Measurements from ENCODE around the gene ATP6V0C.
A peak's percentile ranks its signal among the peaks of the same experiment; 100 is the strongest.
"Not testable (repeated sequence)": the region's sequence is repeated elsewhere in the genome, so short reads cannot be mapped to it uniquely, and the experiment has no call there.

Gene ATP6V0C

DNA sequence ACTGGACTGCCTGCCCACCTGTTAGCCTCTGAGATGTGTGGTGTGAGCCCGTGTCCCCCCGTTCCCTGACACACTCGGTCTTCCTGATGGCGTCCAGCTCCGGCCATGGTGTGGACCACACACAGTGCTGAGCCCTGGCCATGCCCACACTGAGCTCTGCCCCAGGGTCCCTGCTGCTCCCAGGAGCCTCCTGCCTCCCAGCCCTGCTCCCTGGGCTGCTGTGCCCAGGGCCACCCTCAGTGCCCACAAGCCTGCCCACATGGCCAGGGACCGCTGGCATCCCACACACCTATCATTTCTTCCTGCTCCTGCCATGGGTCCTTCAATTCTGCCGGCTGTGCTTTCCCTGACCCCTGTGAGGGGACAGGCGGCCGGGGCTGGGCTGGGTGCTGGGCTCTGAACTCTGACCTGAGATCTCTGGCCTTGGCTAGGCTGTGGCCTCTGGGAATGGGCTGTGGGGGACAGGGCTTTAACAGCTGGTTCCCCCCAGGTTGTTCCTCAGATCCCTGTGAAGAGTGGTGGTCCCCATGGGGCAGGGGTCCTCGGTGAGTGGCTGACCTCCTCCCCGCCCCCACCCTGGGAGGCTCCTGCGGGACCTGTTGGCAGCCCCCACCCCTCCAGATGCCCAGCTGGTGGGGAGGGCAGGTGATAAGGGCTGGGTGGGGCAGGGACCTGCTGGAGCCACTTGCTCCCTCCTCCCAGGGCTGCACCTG, 13.5 kb downstream of the ATP6V0C start:
- no peak for DNase-seq (ENCODE audit: low read depth in 3 of 3, low spot score in 1 of 3)

DNA sequence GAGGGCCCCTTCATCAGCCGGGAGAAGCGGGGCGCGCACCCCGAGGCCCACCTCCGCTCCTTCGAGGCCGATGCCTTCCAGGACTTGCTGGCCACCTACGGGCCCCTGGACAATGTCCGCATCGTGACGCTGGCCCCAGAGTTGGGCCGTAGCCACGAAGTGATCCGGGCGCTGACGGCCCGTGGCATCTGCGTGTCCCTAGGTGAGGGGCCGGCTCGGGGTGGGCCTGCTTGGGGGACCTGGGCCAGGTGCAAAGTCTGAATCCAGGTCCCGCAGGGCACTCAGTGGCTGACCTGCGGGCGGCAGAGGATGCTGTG, 14.0 kb downstream of the ATP6V0C start:
- DNase-seq (ENCODE audit: low read depth in 3 of 3, low spot score in 1 of 3) = no peak

DNA sequence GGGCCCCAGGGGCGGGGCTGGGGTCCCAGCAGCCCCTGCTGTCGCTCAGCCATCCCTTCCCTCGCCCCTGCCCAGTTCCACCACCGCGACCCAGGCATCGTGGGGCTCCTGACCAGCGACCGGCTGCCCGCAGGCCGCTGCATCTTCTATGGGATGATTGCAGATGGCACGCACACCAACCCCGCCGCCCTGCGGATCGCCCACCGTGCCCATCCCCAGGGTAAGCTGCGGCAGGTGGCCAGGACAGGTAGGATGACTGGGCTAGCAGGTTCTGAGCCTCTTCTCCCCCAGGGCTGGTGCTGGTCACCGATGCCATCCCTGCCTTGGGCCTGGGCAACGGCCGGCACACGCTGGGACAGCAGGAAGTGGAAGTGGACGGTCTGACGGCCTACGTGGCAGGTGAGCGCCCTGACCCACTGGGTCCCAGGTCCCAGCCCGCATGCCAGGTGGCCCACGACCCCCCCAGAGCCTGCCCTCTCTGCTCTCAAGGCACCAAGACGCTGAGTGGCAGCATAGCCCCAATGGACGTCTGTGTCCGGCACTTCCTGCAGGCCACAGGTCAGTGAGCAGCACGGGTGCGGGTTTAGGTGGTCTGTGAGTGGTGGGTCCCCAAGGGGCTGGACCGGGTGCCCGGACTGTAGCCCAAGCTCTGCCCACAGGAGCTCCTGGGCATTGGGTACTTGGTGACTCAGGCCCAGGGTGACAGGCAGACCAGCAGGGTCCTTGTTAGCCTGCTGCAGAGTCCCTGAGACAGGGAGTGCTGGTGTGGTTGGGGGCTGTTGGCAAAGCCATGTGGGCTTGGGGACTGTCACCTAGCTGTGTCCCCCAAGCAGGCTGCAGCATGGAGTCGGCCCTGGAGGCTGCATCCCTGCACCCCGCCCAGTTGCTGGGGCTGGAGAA, 14.7 kb downstream of the ATP6V0C start:
- DNase-seq (ENCODE audit: low read depth in 3 of 3, low spot score in 1 of 3) = no peak

DNA sequence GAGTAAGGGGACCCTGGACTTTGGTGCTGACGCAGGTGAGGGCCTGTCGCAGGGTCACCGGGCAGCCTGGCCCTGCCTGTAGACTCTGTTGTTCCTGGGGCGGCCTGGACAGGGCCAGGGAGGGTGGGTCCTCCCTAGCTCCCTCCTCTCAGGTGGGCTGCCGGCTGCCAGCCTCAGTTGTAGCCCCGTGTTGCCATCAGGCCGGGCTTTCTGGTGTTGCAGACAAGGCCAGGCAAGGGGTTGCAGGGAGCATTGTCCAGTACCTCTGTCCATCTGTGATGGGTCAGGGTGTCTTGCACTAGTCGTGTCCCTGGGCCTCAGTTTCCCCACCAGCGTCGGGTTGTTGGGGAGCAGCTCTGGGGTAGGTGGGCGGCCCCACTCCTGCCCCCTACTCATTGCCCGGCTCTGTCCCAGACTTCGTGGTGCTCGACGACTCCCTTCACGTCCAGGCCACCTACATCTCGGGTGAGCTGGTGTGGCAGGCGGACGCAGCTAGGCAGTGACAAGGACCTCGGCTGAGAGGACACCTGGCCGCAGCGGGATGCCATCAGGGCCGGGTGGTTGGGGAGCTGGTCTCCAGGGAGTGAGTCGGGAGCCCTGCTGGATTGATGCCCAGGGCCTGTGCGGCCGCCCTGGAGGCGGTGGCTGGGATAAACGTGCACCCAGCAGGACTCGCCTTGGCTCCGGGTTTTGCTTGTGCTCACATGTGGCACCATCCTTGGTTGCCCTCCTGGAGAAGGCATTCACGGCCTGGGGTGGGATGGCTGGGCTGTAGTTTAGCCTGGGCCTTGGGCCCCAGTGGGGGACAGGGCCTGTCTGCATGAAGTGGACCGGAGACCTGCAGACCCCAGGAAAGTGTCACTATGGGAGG, 15.5 kb downstream of the ATP6V0C start:
- no peak for DNase-seq (ENCODE audit: low read depth in 3 of 3, low spot score in 1 of 3)

DNA sequence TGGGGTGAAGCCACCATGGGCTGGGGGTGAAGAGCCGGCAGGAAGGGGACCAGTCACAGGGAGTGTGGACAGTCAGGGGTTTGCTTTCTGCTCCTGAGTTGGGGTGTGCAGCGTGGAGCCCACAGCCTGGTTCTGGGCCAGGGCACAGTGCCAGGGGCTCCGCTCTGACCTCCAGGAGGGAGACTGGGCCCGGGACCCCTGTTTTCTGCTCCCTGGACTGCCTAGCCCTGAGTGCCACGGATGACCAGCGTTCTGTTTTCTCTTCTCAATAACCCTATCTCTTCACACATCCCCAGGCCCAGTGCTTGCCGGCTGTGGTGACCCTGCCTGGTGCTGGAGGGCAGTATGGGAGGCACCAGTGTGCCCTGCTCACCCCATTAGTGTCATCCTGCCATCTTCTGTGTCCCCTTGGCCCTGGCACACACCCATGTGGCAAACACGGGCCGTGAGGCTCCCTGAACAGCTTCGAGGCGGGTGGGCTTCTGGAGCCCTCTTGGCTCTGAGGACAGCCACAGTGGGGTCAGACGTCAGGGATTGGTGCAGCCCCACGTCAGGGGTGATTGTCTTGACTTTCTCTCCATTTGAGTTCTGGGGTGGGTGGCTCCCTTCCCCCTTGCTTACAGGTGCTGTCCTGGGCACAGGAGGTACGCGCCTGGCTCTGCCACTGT, 16.3 kb downstream of the ATP6V0C start:
- no peak for DNase-seq (ENCODE audit: low read depth in 3 of 3, low spot score in 1 of 3)

DNA sequence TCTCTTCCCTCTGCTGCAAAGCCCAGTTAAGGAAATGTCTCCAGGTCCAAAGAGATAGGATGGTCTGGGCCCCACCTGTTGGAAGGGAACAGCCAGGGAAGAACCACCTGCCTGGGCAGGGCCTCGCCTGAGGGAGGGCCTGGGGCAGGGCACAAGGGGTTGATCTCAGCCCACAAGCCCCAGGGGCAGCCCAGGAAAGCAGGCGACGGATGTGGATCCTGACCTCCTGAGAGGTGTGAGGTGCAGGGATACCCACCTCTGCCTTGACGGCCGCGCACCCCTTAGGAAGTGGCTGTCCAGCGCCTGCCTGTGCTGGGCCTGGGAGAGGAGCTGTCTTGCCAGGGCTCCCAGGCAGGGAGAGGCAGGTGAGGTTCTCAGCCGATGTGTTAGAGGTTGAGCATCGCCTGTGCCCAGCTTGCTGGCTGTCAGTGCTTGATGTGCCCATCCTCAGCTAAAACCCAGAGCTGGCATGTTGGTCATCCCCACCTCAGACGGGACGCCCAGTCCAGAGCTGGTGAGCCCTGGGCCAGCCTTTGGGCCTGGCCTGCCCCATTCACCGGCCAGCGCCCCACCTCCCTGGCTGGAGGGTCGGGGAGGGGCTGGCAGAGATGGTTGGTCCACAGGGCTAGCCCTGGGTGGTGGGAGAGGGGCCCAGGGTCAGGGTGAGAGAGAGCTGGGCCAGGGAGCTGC, 17.0 kb downstream of the ATP6V0C start:
- no peak for DNase-seq (ENCODE audit: low read depth in 3 of 3, low spot score in 1 of 3)

DNA sequence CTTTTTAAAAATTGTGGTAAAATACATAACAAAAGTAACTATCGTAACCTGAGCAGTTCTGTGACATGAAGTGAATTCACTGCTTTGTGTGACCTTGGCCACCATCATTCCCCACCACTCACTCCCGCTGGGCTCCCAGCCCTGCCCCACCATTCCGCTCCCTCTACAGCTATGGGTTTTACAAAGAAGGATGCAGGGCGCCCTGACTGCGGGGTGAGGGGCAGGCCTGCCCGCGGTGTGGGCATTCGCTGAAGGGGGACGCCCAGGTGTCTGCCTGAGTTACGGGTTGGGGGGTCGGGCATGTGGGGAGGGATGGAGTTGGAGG, 17.6 kb downstream of the ATP6V0C start, which contains the start of gene CEMP1:
Gene CEMP1 (minus strand): TSS at position 38 of the 325 bp plus-strand sequence. CDS start 335 bp downstream, outside the sequence.
- DNase-seq (ENCODE audit: low read depth in 3 of 3, low spot score in 1 of 3) = no peak

DNA sequence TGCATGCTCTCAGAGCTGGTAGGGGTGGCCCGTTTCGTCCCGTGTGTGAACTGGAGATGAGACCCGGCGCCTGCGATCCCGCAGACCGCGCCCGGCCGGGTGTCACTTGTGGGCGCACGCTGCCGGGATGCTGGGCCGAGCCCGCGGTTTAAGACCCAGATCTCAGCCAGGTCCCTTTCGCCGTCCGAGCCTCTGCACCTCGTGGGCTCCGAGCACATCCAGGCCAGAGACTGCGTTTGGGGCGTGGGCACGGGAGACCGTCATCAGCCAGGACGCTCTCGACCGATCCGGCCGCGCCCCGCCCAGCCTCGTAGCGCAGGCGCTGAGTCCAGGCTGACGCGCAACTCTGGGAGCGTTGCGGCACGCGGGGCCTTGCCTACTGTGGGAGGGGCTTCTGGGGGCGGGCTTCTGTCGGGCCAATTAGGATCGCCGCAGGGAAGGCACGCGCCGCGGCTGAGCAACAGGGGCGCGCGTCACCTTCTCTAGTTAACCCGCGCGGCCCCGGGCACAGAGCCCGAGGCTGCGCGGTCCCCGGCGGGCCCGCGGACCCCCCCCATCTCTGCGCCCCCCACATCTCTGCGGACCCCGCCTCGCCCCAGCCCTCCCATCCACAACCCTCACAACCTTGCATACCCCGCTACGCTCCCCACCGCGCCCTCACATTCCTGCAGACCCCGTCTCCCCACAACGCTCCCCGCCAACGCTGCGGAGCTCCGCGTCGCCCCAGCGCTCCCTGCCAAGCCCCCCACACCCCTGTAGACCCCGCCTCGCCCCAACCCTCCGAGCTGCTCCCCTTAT, 18.1 kb downstream of the ATP6V0C start:
- peak; percentile 90 to 93 (median 92) for DNase-seq (ENCODE audit: low read depth in 3 of 3, low spot score in 1 of 3)

DNA sequence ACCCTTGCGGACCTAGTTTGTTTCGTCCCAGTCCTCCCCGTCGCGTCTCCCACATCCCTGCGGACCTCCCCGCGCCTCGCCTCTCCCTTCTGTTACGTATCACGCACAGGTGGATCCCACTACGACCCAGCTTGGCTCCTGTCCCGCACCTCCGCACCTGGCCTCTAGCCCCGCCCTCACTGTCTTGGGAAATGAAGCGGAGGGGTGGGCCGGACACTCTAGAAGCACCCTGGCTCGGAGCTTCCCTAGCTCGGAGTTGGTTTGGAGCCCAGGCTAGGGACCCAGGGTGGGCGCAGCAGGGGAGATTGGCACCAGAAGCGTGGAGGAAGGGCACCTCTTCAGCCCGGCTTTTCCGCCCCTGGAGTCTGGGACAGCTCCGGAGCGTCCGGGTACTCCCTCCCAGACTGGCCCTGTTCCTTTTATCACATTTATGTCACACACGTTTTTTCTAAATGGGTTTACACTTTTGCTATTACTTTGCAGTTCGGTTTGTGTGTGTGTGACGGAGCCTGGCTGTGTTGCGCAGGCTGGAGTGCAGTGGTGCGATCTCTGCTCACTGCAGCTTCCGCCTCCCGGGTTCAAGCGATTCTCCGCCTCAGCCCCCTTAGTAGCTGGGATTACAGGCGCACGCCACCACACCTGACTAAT, 18.9 kb downstream of the ATP6V0C start:
- DNase-seq (ENCODE audit: low read depth in 3 of 3, low spot score in 1 of 3) = peak in 1 of 3 donors; percentile 30

DNA sequence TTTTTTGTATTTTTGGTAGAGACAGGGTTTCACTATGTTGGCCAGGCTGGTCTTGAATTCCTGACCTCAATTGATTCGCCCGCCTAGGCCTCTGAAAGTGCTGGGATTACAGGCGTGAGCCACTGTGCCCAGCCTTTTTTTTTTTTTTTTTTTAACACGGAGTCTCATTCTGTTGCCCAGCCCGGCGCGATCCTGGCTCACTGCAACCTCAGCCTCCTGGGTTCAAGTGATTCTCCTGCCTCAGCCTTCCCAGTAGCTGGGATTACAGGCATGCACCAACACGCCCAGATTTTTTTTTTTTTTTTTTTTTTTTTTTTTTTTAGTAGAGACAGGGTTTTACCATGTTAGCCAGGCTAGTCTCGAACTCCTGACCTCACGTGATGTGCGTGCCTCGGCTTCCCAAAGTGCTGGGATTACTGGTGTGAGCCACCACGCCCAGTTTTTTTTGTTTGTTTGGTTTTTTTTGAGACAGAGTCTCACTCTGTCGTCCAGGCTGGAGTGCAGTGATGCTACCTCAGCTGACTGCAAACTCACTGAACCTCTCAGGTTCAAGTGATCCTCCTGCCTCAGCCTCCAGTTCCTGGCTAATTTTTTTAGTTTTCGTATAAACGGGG, 19.5 kb downstream of the ATP6V0C start:
- not testable (repeated sequence) for DNase-seq (ENCODE audit: low read depth in 3 of 3, low spot score in 1 of 3)

DNA sequence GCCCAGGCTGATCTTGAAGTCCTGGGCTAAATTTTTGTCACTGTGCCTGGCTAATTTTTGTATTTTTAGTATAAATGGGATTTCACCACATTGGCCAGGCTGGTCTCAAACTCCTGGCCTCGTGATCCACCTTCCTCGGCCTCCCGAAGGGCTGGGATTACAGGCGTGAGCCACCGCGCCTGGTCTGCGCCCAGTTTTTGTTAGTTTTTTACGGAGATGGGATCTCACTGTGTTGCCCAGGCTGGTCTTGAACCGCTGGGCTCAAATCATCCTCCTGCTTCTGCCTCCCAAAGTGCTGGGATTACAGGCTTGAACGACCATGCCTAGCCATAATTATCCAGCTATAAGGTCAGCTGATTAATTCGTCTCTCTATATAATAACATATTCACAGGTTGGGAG, 20.2 kb downstream of the ATP6V0C start:
- no peak for DNase-seq (ENCODE audit: low read depth in 3 of 3, low spot score in 1 of 3)

DNA sequence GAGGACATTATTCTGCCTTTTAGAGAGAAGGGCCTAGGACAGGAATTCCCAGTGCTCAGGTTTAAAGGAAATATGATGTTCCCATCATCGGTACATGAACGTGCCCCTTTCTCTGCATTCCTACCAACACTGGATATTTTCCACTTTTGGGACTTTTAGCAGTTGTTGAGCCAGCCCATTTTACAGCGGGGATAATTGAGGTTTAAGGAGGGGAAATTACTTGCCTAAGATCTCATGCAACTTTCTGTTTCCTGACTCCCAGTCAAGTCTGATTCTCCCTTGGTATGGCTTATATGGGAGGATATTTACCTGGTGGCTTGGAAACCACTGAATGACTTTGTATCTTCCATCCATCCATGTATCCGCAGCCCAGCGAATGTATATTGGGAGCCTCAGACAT, 20.6 kb downstream of the ATP6V0C start:
- DNase-seq (ENCODE audit: low read depth in 3 of 3, low spot score in 1 of 3) = not testable (repeated sequence)

DNA sequence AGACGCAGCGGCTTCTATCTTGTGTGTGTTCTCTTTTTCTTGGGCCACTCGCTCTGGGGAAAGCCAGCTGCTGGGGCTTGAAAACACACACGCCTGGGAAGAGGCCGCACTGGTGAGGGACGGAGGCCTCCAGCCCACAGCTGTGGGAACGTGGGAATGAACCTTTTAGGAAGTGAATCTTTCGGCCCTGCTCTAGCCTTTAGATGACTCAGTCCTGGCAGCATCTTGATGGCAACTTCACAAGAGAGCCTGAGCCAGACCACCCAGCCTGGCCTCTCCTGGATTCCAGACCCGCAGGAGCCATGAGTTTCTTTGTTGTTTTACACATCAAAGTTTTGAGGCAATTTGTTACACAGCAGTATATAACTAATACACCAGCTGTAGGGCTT, 21.9 kb downstream of the ATP6V0C start:
- no peak for DNase-seq (ENCODE audit: low read depth in 3 of 3, low spot score in 1 of 3)

DNA sequence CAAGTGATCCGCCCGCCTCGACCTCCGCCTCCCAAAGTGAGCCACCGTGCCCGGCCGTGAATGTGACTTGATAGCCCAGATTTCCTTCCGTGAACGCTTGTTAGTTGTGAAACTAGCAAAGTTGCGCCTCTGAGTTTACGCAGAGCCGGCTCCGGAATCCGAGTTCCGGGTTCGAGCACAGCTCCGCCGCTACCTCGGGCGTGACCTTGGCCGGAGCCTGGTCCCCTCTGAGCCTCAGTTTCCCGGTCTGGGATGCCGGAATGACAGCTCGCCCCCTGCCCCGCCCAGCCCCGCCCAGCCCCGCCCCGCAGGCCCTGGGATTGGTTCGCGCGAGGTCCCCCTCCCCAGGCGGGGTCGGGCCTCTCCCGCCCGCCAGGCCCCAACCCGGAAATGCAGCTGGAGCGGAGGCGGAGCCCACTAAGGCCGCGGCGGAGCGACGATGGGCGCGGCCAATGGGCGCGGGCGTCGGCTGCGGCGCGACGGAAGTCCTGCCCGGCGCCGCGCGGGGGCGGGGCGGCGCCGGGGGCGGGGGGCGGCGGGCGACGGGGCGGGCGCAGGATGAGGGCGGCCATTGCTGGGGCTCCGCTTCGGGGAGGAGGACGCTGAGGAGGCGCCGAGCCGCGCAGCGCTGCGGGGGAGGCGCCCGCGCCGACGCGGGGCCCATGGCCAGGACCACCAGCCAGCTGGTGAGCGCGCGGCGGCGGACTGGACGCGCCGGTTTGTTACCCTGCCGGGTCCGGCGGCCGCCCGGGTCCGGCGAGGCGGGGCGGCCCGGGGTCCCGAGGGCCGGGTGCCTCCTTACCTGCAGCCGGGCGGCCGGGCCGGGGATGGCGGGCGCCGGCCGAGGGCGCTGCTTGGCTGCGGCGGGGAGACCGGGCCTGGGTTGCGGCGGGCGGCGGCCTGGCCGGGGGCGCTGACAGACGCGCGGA, 24.0 kb downstream of the ATP6V0C start, which contains the start of gene PDPK1:
Gene PDPK1 (plus strand): TSS at position 571 of the 929 bp plus-strand sequence. CDS start 92 bp downstream, at position 663.
- DNase-seq (ENCODE audit: low read depth in 3 of 3, low spot score in 1 of 3) = peak; percentile 81 to 88 (median 84)

DNA sequence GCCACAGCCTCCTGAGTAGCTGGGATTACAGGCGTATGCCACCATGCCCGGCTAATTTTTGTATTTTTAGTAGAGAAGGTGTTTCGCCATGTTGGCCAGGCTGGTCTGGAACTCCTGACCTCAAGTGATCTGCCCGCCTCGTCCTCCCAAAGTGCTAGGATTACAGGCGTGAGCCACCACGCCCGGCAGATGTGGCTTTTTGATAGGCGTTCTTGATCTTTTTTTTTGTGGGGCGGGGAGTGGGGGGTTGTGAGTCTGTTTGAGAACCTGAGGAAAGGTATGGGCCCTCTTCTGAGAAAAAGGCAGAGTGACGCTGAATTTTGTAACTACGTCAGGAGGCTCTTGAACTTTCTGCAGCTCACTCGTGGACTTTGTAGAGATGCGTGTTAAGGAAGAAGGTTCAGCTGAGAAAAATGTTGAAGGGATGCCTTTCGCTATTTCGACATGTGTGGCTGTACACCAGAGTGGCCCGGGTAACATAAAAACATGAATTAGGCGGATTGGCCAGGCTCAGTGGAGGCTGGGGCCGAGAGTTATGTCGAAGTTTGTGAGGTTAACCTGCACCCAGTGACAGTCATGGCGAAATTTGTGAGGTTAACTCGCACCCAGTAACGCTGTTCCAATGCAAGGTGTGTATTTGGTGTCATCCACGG, 25.6 kb downstream of the ATP6V0C start:
- not testable (repeated sequence) for DNase-seq (ENCODE audit: low read depth in 3 of 3, low spot score in 1 of 3)

DNA sequence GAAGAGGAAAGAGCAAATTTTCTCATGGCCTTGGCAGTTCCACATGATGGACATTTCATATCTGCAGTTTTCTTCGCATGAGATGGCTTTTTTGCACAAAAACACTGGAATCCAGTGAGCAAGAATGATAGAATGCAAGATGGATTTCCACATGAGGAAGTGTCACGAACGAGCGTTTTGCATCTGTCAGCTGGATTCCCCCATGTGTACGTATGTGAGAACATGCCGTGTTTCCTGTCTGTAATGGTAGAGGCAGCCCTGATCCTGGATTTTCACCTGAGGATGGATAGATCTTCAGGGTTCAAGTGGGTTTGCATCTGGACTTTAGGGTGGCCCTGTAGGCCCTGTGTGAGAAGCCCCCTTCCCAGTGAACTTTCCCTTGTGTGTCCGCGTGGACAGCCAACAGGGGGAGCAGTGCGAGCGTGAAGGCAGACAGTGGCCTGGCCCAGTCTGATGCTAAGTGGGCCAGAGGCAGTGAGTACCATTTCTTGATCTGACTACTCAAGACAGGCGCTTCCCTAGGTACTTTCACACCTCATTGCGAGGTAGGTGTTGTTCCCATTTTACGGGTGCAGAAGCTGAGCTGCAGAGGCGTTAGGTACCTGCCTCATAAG, 26.2 kb downstream of the ATP6V0C start:
- DNase-seq (ENCODE audit: low read depth in 3 of 3, low spot score in 1 of 3) = not testable (repeated sequence)
